HG03521 (cell line): ENCODE data around the gene DSC3.
"Not testable (repeated sequence)": the region's sequence is repeated elsewhere in the genome, so short reads cannot be mapped to it uniquely, and the experiment has no call there.

Experiments used
- ATAC-seq: cut with Tn5 transposase; IDR thresholded peaks from one replicate; pipeline ENCODE4 v1.9.1; 2021; ENCODE audit warnings: mild to moderate bottlenecking, moderate library complexity; ENCODE audit not compliant: unreplicated experiment

Gene DSC3

DNA sequence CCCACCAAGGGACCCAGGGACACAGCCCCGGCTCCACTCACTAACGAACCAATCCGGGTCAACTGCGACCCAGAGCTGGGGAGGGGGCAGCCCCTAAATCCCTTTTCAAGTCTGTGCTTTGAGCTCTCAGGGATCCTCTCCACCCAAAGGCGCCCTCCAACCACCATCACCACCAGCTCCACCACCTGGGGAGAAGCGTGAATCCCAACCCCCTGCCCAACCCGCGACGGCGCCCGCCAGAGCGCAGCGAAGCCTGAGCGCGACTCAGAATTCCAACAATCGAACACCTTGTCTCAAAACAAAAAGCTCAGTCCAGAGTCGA is 497 bp downstream of the DSC3 start:
- no peak for ATAC-seq

DNA sequence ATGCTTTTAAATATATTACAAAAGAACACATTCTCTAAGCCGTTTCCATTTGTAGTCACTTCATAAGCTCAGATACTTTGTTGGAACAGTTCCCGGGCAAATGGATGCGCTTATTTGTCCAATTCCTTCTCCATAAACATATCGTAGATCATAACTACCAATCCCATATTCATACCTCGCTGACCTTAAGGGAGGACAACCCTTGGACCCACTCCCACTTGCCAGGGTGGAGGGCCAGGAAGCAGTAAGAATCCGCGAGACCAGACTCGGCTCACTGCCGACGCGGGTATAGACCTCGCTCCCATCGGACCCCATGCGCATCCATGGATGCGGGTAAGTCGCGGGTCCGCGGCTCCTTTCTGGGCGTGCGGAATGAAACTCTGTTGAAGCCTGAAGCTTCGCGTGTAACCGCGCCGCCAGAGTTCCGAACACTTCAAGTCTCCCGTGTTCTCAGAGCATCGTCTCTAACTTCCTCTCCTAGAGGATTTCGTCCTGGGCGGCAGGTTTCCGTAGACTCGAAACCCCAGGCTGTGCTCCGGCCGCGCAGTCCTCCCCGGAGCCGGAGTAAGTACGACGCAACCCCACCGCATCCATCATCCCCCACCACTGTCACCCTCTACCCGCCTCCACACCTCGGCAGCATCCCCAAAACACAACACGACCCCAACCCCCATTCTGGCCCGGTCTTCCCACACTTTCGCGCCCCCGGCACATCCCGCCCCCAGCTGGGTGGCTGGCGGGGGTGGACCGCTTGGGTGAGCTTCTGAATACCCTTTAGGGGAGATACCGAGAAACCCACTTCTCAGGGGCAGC is 1.1 kb downstream of the DSC3 start:
- no peak for ATAC-seq

DNA sequence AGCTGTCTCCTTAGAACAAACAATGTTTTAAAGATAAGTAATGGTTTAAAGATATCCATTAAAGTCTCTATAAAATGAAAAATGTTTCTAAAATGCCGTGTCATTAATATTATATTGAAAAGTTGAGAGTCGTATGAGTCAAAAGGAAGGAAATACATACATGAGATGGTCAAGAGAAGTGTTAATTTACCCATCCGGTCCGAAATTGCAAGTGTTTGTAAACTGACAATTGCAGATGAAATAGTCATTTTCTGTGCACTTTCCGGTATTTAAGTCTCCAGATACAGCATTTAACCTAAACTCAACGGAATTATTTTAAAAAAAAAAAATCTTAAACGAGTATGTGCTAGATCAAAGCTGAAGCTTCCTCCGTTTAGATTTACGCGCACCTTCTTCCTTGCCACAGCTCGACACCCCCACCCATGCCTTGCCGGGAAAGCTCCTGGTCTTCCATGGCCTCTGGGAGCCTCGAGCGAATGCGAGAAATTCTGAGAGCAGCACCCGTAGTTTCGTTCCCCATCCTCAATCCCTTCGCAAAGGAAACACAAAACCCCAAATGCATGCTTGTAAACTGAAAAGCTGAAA is 1.8 kb downstream of the DSC3 start:
- ATAC-seq, result no peak

DNA sequence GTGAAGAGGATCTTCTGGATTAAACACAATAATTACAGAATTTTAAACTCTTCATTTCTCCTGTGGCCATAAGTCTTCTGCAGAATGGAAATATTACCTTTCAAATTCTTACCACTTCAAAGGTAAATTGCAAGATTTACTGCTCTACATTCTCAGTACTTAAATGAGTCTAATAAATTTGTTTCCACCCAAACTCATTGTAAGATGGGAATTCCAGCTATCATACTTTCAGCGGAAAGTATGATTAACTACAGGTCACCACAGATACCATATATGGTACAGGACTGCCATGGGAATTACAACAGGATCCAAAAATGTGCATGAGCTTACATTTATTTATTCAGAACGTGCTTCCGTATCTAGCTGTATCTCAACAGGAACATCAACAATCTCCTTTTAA is 3.1 kb downstream of the DSC3 start:
- ATAC-seq, result no peak

DNA sequence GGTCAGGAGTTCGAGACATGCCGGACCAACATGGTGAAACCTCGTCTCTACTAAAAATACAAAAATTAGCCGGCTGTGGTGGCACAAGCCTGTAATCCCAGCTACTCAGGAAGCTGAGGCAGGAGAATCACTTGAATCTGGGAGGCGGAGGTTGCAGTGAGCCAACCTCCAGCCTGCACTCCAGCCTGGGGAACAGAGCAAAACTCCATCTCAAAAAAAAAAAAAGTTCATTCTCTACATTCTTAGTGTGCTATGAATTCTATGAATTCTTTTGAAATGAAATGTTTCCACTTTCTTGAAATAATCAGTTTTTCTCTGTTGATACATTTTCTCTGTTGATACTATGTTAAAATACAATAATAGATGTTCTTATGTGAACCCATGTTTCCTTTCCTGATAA is 4.9 kb downstream of the DSC3 start:
- not testable (repeated sequence) for ATAC-seq

DNA sequence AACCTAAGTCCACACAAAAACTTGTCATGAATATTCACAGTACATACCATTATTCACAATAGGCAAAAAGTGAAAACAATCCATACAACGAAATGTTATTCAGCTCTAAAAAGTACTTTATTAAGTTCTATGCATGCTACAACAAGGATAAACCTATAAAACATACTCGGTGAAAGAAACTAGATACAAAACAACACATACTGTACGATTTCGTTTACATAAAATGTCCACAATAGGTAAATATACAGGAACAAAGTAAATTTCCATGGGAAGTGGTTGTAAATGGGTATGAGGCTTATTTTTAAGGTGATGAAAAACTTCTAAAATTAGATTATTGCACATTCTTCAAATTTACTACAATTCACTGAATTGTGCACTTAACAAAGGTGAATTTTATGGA is 8.0 kb downstream of the DSC3 start:
- no peak for ATAC-seq

DNA sequence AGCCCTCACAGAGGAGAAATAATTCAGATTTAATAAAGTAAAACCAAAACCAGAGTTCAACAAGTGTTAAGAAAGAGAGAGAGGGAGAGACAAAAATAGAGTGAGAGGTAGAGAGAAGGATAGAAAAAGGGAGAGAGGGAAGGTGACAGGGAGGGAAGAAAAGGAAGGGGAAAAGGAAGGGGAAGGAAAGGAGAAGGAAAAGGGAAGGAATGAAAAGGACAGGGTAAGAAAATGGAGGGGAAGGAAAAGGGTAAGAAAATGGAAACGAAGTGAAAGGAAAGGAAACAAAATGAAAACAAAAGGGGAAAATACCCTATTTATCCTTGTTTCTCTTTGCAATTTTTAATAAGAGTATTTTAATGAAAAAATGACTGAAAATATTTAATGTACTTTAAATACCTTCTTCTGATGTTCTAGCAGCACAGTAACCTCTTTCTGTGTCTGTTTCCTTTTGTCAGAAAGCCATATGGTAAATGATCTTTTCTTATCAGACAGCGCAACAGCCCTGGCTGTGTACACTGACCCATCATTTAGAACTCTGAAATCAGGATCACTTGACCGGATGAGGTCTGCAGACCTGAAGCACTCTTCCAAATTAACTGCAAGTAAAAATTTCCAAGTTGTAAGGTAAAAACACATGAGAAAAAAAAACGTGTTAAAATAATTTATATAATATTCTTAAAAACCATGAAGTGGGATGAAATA is 11.8 kb downstream of the DSC3 start:
- ATAC-seq, result no peak

DNA sequence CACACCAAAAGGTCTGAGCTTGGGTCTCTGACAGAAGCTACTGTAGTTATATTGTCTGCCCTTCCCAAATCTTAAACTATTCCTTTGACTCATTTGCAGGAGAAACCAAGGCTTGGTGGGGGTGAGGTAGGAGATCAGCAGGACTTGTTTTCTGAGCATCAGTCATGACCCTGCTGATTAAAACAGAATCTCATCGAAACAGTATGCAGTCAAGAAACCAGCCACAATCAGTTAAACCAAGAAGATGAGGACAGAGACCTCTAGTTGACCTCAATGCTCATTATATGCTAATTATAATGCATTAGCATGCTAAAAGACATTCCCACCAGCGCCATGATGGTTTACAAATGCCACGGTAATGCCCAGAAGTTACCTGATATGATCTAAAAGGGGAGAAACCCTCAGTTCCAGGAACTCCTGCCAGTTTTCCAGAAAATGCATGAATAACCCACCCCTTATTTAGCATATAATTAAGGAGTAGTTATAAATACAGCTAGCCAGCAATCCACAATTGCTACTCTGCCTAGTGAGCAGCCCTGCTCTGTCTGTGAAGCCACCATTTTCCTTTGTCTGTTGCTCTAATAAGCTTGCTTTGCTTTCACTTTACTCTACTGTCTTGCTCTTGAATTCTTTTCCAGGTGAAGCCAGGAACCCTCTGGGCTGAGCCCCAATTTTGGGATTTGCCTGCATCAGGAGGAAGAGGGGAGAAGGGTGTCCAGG is 26.7 kb downstream of the DSC3 start:
- no peak for ATAC-seq

DNA sequence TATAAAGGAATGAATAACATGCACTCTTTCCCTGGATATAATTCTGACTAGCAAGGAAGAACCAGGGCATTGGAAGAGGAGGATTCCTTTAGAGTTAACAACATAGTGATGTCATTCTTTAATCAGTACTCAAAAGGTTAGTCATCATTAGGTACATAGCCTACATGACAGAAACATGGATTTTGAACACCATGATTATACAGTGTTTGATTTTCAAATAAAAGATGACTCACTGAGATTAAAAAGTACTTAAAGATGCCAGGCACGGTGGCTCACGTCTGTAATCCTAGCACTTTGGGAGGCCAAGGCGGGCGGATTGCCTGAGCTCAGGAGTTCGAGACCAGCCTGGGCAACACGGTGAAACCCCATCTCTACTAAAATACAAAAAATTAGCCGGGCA is 31.1 kb downstream of the DSC3 start:
- not testable (repeated sequence) for ATAC-seq

DNA sequence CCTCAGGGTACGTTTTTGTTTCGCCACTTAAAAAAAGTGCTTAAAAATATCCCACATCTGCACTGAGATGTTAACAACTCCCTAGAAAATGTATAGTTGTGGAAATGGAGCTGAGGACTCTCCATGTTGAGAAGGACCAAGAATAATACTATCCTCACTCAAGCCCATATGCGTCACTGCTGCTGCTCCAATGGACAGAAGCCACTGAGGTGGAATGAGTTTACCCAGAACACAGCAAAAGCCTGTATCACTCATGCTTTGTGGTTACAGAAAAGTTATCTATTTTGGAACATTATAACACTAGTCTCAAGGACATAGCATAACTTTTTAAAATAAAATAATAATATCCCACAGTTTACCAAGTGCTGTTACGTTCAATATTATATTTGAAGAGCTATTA is 31.9 kb downstream of the DSC3 start:
- ATAC-seq, result no peak

DNA sequence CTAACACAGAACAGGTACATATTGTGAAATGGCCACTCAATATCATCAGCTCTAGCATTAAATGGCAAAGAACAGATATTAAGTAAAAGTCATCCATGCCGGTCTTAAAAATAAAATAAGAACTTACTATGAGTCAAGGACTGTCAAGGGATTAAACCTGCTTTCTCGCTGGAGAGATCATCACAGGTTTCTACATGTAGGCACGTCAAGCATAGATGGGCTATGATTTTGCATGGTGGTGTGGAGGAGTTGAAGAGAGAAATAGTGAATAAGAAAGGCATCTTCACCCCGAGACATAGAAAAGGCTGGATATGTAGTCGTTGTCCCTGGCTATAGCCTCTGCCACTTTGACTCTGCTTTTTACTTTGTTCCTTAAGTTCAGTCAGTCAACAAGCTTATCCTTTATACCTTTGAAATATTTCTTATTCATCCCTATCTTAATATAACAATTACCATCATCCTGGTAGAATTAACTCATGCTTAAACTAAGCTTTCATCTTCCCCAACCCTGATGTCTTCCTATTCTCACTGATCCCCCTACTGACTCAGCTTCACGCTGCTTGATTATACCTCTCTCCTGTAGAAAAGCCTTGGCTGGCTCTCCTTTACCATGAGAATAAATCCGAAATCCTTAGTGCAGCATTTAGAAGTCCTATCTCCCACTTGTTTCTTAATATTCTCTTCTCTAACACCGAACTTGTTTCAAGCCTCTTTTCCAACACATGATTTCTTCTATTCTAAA is 42.5 kb downstream of the DSC3 start:
- no peak for ATAC-seq

DNA sequence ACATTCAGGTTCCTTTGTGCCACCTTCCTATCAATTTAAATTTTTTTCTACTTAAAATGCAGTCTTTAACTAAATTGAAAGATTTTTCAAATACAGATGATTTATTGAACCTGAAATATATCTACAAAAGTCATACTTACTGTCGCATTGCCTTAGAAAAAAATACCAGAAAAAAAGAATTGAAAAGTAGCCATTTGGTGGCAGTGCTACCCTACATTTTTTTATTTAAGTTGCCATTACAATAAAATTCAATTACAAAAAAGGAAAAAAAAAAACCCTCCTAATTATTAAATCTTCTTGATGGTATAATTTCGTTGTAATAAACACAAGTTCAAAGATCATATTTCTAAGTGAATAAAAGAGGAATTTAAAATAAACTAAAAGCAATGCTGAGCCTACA is 43.4 kb downstream of the DSC3 start:
- no peak for ATAC-seq

DNA sequence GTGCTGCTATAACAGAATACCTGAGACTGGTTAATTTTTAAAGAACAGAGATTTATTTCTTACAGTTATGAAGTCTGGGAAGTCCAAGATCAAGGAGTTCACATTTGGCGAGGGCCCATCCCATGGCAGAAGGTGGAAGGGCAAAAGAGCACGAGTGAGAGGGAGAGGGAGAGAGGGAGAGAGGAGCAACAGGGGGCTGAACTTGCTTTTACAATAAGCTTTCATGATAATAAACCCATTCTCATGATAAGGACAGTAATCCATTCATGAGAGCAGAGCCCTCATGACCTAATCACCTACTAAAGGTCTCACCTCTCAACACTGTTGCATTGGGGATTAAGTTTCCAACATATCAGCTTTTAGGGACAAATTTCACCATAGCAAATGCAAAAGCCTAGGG is 45.3 kb downstream of the DSC3 start:
- ATAC-seq, result no peak

DNA sequence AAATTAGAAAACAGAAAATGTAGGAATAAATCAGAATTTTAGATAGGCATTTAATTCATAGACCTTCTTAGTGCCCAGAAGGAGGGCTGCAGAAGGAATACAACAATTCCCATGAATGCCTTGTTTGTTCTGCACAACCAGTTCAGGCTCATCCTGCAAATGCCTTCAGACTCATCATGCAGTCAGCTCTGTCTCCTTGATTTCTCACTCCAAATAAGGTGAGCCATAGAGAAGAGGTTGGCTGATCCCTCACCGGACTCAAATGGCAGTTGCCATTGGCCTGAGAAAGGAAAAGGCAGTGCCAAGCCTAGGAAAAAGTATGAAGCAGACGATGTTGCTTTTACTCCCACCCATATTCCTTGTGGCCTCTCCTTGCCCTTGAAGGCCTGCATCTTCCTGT is 50.3 kb downstream of the DSC3 start:
- no peak for ATAC-seq

DNA sequence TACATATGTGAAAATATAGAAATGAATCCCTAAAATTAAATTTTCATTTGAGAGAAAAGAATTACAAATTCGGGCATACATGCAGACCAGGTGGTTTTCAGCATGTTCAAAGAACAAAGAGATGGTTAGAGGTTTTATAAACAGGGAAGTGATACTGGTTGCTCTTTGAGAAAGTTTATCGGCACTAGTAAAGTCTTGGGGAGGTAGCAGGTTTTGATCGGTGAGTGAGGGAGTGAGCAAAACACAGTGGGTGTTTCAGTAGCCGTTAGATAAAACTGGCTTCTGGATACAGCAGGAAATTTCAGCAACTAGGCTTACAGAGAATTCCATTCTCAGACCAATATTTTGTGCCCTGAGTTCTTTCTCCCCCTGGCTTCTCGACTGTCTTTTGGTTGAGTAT is 51.1 kb downstream of the DSC3 start:
- no peak for ATAC-seq

DNA sequence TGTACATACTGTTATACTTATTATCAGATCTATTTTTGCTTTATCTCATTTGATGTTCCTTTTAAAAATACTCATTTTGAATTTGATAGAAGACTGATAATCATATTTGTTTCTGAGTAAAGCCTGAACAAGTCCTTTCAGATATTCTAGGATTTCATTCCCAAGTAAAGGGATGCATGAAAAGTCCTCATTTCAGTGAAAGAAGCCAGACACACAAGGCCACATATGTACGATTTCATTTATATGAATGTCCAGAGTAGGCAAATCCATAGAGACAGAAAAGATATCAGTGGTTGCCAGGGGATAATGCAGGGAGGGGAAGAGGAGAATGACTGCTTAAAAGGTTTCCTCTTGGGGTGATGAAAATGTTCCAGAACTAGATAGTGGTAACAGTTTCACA is 53.4 kb downstream of the DSC3 start:
- ATAC-seq, result no peak

DNA sequence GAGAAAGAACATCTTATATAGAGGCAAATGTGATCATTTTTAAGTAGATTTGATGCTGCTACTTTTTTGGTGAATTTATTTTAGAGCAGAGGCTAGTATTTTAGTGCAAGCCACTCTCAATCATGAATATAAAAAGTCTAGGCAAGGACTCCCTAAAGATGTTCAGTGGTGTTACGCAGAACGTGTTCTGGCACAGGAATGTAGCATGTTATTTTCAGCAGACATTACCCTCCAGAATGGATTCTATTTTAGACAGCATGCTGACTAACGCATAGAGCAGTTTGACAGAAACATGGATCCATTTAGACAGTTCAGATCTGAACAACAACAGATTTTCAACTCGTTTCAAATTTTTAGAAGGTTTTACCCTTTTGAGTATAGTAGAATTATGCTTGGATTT is 54.1 kb downstream of the DSC3 start:
- no peak for ATAC-seq

DNA sequence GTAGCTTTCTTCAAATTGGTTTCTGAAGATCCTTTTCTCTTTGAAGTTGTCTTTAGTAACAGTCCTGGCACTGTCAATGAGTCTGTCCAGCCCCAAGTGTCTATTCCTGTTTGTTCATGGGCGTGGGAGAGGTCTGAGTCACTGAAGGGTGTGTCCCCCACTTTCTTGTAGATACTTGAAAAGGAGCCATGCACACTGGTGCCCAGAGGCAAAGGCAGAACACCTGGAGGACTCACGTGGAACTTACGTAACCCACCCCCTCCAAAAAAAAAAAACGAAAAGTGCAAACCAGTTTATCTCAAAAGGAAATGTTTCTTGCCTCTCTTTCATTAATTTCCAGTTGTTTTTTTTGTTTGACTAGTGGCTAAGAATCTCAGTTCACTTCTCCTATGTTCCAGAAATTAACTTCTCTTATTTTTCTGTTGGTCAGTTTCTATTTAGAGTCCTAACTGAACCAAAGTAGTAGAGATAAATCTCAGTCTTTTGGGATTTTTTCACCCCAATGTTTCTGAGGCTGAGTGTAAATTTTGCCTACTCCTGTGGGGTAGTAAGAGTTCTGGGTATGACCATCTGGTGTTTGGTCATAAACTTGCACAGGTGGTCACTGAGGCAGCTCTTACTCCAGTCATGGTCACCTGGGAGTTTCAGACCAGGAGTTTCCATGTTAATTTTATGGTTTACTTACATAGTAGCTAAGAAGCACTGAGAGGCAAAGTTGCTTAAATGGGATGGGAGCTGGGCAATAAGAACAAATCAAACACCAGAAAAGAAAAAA is 54.9 kb downstream of the DSC3 start:
- ATAC-seq, result no peak

DNA sequence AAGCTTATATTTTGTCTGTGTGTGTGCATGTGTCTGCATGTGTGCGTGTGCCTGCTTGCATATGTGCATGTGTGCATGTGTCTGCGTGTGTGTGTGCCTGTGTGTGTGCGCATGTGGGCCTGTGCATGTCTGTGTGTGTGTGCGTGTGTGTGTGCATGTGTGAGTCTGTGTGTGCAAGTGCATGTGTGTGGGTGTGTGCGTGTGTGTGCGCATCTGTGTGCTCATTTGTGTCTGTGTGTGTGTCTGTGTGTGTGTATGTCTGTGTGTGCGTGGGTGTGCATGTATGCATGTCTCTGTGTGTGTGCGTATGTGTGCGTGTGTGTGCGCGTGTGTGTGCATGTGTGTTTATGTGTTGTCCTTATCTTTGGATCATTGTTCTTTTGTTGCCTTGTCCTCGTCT is 56.8 kb downstream of the DSC3 start:
- no peak for ATAC-seq

DNA sequence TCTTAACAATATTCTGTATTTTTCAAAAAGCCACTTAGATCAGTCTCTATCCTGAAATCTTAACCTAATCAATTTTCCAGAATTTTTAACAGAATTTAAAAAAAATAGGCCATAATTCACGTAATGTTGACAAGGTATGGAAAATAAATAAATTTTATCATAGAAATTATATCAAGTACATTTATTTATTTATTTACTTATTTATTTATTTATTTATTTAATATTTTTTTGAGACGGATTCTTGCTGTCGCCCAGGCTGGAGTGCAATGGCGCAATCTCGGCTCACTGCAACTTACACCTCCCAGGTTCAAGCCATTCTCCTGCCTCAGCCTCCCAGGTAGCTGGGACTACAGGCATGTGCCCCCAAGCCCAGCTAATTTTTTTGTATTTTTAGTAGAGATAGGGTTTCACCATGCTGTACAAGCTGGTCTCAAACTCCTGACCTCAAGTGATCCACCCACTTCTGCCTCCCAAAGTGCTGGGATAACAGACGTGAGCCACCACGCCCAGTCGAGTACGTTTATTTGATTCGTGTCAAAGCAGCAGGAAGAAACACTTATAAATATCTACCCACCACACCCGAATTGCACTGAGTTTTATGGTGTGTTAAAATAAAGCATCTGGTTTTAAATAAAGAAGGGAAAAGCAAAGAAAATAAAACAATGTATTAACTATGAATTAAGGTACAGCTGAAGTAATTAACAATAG is 60.1 kb downstream of the DSC3 start:
- ATAC-seq, result no peak
